SJCRH30 (cell line): ENCODE results near the gene FNDC7. TPM values are rescaled to one million over a fixed set of nuclear protein-coding genes. Genes with fewer than 3 reads are reported as not detected.

Experiments used
- DNase-seq, 2 experiments: peaks; one replicate each; pipeline ENCODE4 v3.0.0-alpha.2; 2015 to 2020
- H3K27ac ChIP-seq: fragments of 250-450 bp; sonication (Bioruptor Pico); 2 replicates; pipeline ENCODE4 v1.5.1; 2020; ENCODE audit warnings: mild to moderate bottlenecking, moderate library complexity
- H3K27me3 ChIP-seq: fragments of 250-450 bp; sonication (Bioruptor Pico); 2 replicates; pipeline ENCODE4 v1.5.1; 2020; ENCODE audit warnings: mild to moderate bottlenecking, moderate library complexity
- H3K36me3 ChIP-seq: fragments of 250-450 bp; sonication (Bioruptor Pico); 2 replicates; pipeline ENCODE4 v1.5.1; 2020; ENCODE audit warnings: mild to moderate bottlenecking, moderate library complexity
- H3K4me1 ChIP-seq: fragments of 250-450 bp; sonication (Bioruptor Pico); 2 replicates; pipeline ENCODE4 v1.5.1; 2020; ENCODE audit warnings: mild to moderate bottlenecking, moderate library complexity
- H3K4me3 ChIP-seq: fragments of 250-450 bp; sonication (Bioruptor Pico); 2 replicates; pipeline ENCODE4 v1.5.1; 2020; ENCODE audit warnings: mild to moderate bottlenecking, moderate library complexity
- H3K9me3 ChIP-seq: fragments of 250-450 bp; sonication (Bioruptor Pico); replicated peaks from 2 replicates; pipeline ENCODE4 v1.5.1; 2020; ENCODE audit warnings: mild to moderate bottlenecking, moderate library complexity
- total RNA-seq: library from RNA; depleted of rRNA; stranded (reverse); fragments of >200 nt; shearing (Covaris generic); gene quantifications from 2 replicates; pipeline ENCODE4 v1.2.3, GENCODE V29; 2014; rRNA removed

FNDC7 gene
- total RNA-seq, 1 experiment from 2014 or later, result 0.04 TPM

- Histone ChIP-seq H3K4me1 (no peaks in the 10 kb centered on the region), H3K36me3 (peaks cover 27% of the 10 kb centered on the region), H3K9me3 (peaks cover 6% of the 10 kb centered on the region)
Observed at GRCh38 chr1:108785264-108785663, 72.6 kb downstream of the FNDC7 start.

GRCh38 chr1:108785880-108786279 is 73.2 kb downstream of the FNDC7 start:
- Histone ChIP-seq H3K36me3 (peaks cover 33% of the 10 kb centered on the region), H3K9me3 (peaks cover 8% of the 10 kb centered on the region), H3K4me1 (no peaks in the 10 kb centered on the region), H3K27me3 (no peaks in the 10 kb centered on the region), H3K4me3 (no peak overlapping the region), H3K27ac (no peak overlapping the region)
- no peak for DNase-seq

More at GRCh38 chr1:108785264-108785663, 72.6 kb downstream of the FNDC7 start:
- no peak overlapping the region for H3K4me3 ChIP-seq
- H3K27me3 ChIP-seq, result no peaks in the 10 kb centered on the region
- H3K27ac ChIP-seq, result no peak overlapping the region
- no peak for DNase-seq

- Histone ChIP-seq H3K4me3 (no peak overlapping the region), H3K9me3 (peaks cover 20% of the 10 kb centered on the region), H3K27me3 (no peaks in the 10 kb centered on the region), H3K4me1 (no peaks in the 10 kb centered on the region), H3K36me3 (peaks cover 37% of the 10 kb centered on the region), H3K27ac (no peak overlapping the region)
- no peak for DNase-seq
Observed at GRCh38 chr1:108791790-108792189, 79.1 kb downstream of the FNDC7 start.

Other genes with a start within 250 kb of the FNDC7 start
- 15.8 and 17.9 TPM in 2 replicates for gene EEIG2, start 152.8 kb upstream of the FNDC7 start, total RNA-seq
- gene HENMT1, start 51.8 kb upstream of the FNDC7 start, total RNA-seq, result not detected in 2 replicates
- gene PRPF38B, start 20.6 kb upstream of the FNDC7 start, total RNA-seq, result 30.9 and 43.5 TPM in 2 replicates
- 38.4 and 38.6 TPM in 2 replicates for gene STXBP3, start 33.8 kb downstream of the FNDC7 start, total RNA-seq
- 0.30 and 0.87 TPM in 2 replicates for gene AKNAD1, start 144.2 kb downstream of the FNDC7 start, total RNA-seq
- 40.1 and 40.4 TPM in 2 replicates for gene GPSM2, start 164.1 kb downstream of the FNDC7 start, total RNA-seq